ENCODE results near the gene PRR13. TPM values are rescaled to one million over a fixed set of nuclear protein-coding genes. Genes with fewer than 3 reads are reported as not detected.
A peak's percentile ranks its signal among the peaks of the same experiment; 100 is the strongest.
"Not testable (repeated sequence)": the region's sequence is repeated elsewhere in the genome, so short reads cannot be mapped to it uniquely, and the experiment has no call there.

The PRR13 gene
- total RNA-seq, 2 donors from 2014 or later: 98.8 to 104 TPM

DNA sequence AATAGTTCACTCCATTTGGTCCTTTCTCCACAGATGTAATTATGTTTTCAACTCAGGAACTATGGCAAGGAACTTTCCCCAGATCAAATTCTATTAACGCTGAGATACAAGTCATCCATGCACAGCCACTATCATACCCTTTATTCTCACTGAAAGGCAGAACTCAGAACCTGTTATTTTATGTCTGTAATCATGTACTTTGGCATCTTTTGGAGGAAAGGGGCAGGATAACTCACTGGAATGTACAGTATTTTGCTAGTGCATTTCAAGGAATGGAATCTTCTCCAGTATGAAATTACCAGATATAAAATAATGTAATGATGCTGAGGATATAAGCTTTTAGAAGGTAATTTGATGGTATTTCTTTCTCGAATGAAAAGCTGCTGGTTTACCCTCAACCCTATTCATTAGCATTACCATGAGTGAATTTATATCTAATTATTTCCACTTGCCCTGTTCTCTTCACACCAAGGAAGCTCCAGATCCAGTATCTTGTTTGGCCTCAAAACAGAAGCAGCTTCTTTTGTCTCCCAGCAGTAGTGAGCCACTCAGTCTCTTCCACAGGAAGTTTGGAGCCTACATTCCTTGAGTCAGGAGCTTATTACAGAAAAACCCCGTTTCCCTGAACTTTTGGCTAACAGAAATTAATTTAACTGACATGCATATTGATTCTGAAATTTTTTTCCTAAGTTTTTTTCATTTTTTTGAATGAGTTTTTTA is 27.9 kb upstream of the PRR13 start:
- Histone ChIP-seq H3K9me3 (no peaks in the 10 kb centered on the region), H3K36me3 (peaks cover 10 to 21% of the 10 kb centered on the region in 2 donors), H3K27ac (no peak overlapping the region), H3K27me3 (replicated peaks; ENCODE audit: insufficient read depth) (no peaks in the 10 kb centered on the region), H3K4me3 (no peak overlapping the region), H3K4me1 (replicated peaks) (no peaks in the 10 kb centered on the region)
- no peak for DNase-seq (ENCODE audit: low spot score)
- TF ChIP-seq POLR2AphosphoS5 (IDR thresholded peaks at IDR 0.05) (no peak), POLR2A (IDR thresholded peaks at IDR 0.05) (no peak)
- TF ChIP-seq, protein P1, sequence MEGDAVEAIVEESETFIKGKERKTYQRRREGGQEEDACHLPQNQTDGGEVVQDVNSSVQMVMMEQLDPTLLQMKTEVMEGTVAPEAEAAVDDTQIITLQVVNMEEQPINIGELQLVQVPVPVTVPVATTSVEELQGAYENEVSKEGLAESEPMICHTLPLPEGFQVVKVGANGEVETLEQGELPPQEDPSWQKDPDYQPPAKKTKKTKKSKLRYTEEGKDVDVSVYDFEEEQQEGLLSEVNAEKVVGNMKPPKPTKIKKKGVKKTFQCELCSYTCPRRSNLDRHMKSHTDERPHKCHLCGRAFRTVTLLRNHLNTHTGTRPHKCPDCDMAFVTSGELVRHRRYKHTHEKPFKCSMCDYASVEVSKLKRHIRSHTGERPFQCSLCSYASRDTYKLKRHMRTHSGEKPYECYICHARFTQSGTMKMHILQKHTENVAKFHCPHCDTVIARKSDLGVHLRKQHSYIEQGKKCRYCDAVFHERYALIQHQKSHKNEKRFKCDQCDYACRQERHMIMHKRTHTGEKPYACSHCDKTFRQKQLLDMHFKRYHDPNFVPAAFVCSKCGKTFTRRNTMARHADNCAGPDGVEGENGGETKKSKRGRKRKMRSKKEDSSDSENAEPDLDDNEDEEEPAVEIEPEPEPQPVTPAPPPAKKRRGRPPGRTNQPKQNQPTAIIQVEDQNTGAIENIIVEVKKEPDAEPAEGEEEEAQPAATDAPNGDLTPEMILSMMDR (IDR thresholded peaks at IDR 0.05): no peak
- intact Hi-C loops (cut with DNase I): no loop called here
- 67% methylated on average over 3 of the region's 3 CpGs for WGBS

- intact Hi-C loops (cut with DNase I): no loop called here
- Histone ChIP-seq H3K4me3 (no peak overlapping the region), H3K9me3 (no peaks in the 10 kb centered on the region), H3K4me1 (replicated peaks) (no peaks in the 10 kb centered on the region), H3K36me3 (peaks cover 8% of the 10 kb centered on the region in 2 donors), H3K27me3 (replicated peaks; ENCODE audit: insufficient read depth) (no peaks in the 10 kb centered on the region), H3K27ac (no peak overlapping the region)
- no peak for TF ChIP-seq POLR2A (IDR thresholded peaks at IDR 0.05)
- whole genome bisulfite sequencing: 12% methylated on average over 3 of the region's 3 CpGs
- no peak for DNase-seq (ENCODE audit: low spot score)
These were observed 26.6 kb upstream of the PRR13 start for GRCh38 chr12:53414756-53415417.

- intact Hi-C loops (cut with DNase I): not testable (repeated sequence)
These were observed 25.7 kb upstream of the PRR13 start for GRCh38 chr12:53415752-53416389.

GRCh38 chr12:53417291-53417816 is 24.2 kb upstream of the PRR13 start:
- H3K4me1 ChIP-seq (replicated peaks); DNase-seq (ENCODE audit: low spot score): not testable (repeated sequence)

More at GRCh38 chr12:53415752-53416389, 25.7 kb upstream of the PRR13 start:
- 33% methylated on average over 2 of the region's 2 CpGs for WGBS
- not testable (repeated sequence) for H3K27ac ChIP-seq; H3K36me3 ChIP-seq; H3K9me3 ChIP-seq; H3K27me3 ChIP-seq (replicated peaks; ENCODE audit: insufficient read depth); DNase-seq (ENCODE audit: low spot score); H3K4me1 ChIP-seq (replicated peaks); H3K4me3 ChIP-seq
- TF ChIP-seq POLR2AphosphoS5 (IDR thresholded peaks at IDR 0.05): peak; percentile 26

GRCh38 chr12:53418221-53418620 is 23.3 kb upstream of the PRR13 start:
- no peak overlapping the region for H3K27ac ChIP-seq
- 98% methylated on average over 3 of the region's 3 CpGs for WGBS
- no peak for DNase-seq (ENCODE audit: low spot score)
- H3K36me3 ChIP-seq: no peaks in the 10 kb centered on the region
- H3K27me3 ChIP-seq (replicated peaks; ENCODE audit: insufficient read depth): no peaks in the 10 kb centered on the region
- intact Hi-C loops (cut with DNase I): no loop called here
- no peaks in the 10 kb centered on the region for H3K9me3 ChIP-seq
- no peaks in the 10 kb centered on the region for H3K4me1 ChIP-seq (replicated peaks)
- TF ChIP-seq POLR2A (IDR thresholded peaks at IDR 0.05) (no peak), POLR2AphosphoS5 (IDR thresholded peaks at IDR 0.05) (no peak)
- TF ChIP-seq, protein P1 (IDR thresholded peaks at IDR 0.05): no peak
- H3K4me3 ChIP-seq: no peak overlapping the region

More at GRCh38 chr12:53417291-53417816, 24.2 kb upstream of the PRR13 start:
- H3K4me3 ChIP-seq; H3K36me3 ChIP-seq; H3K9me3 ChIP-seq; intact Hi-C loops (cut with DNase I); H3K27me3 ChIP-seq (replicated peaks; ENCODE audit: insufficient read depth); H3K27ac ChIP-seq: not testable (repeated sequence)
- WGBS: 69% methylated on average over 9 of the region's 9 CpGs

- no peak for DNase-seq (ENCODE audit: low spot score)
- Histone ChIP-seq H3K4me1 (replicated peaks) (no peaks in the 10 kb centered on the region), H3K27me3 (replicated peaks; ENCODE audit: insufficient read depth) (no peaks in the 10 kb centered on the region), H3K9me3 (no peaks in the 10 kb centered on the region), H3K4me3 (no peak overlapping the region), H3K36me3 (no peaks in the 10 kb centered on the region), H3K27ac (no peak overlapping the region)
- intact Hi-C loops (cut with DNase I): no loop called here
- TF ChIP-seq, protein P1 (IDR thresholded peaks at IDR 0.05): no peak
- TF ChIP-seq POLR2AphosphoS5 (IDR thresholded peaks at IDR 0.05): no peak
- 60% methylated on average over 2 of the region's 2 CpGs for WGBS
These were observed 21.8 kb upstream of the PRR13 start for GRCh38 chr12:53419756-53420155.

DNA sequence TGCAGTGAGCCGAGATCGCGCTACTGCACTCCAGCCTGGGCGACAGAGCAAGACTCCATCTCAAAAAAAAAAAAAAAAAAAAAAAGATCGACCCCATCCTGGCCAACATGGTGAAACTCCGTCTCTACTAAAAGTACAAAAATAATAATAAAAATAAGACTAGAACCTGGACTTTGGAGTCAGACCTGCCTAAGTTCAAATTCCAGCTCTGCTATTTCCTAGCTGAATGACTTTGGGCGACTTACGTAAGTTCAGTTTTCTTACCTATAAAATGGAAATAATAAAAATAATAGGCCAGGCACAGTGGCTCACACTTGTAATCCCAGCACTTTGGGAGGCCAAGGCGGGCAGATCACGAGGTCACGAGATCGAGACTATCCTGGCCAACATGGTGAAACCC is 19.3 kb upstream of the PRR13 start:
- H3K4me3 ChIP-seq; H3K27ac ChIP-seq; H3K4me1 ChIP-seq (replicated peaks); H3K27me3 ChIP-seq (replicated peaks; ENCODE audit: insufficient read depth); H3K9me3 ChIP-seq; DNase-seq (ENCODE audit: low spot score); H3K36me3 ChIP-seq; intact Hi-C loops (cut with DNase I): not testable (repeated sequence)
- WGBS: 91% methylated on average over 12 of the region's 12 CpGs
